K562 (cell line): ENCODE measurements around the gene UQCRC1. TPM values are rescaled to one million over a fixed set of nuclear protein-coding genes. Genes with fewer than 3 reads are reported as not detected.

ENCODE experiments used
- ATAC-seq: fragments of 200-7000 bp; cut with Tn5 transposase; 3 replicates; pipeline ENCODE4 v1.9.1; 2020; ENCODE audit warnings: moderate library complexity
- BruUV-seq: library from RNA; stranded (reverse); fragments of 400-500 nt; replicated peaks from 2 replicates; lab custom pipeline; 2021; lab: Mats Ljungman, UMichigan
- CTCF ChIA-PET: fragments of 300-600 bp; formaldehyde crosslinking; extraction: SDS; loops from one replicate; lab custom pipeline; 2021; ENCODE audit warnings: low intra/inter-chr PET ratio; lab: Yijun Ruan, JAX
- POLR2A ChIA-PET: fragments of 300-600, 350-650 bp; sonication (Branson Sonifier 250); formaldehyde crosslinking; extraction: SDS; loops from one replicate; lab custom pipeline; 2021; ENCODE audit warnings: antibody characterized with exemption, inconsistent platforms; lab: Yijun Ruan, JAX
- DNase-seq, 4 experiments: peaks; one replicate each; pipeline versions ENCODE4 v3.0.0 to v3.0.0-alpha.2; 2011 to 2018; ENCODE audit warnings: low spot score in 3 of 4, mixed read lengths in 3 of 4; ENCODE audit errors: extremely low read depth in 1 of 4
- FAIRE-seq: peaks from 2 replicates; lab custom pipeline; 2011; peaks lifted over from hg19 to GRCh38; lab: Jason Lieb, UNC
- H2AFZ ChIP-seq: 2 replicates; pipeline ENCODE4 v1.6.0; 2011; ENCODE audit warnings: low read depth, low read length, control low read depth, inconsistent platforms
- H3K27ac ChIP-seq: fragments of 200-600 bp; 3 replicates; pipeline ENCODE4 v1.8.0; 2011; ENCODE audit warnings: low read depth, mild to moderate bottlenecking, control low read depth, inconsistent platforms, low read length, moderate library complexity, mixed read lengths; ENCODE audit errors: extremely low read depth
- H3K27me3 ChIP-seq, 2 experiments: fragments of 300-600 bp in 1 of 2; 2 replicates in 1 of 2; 3 replicates in 1 of 2; pipeline versions ENCODE4 v1.6.0 to v1.8.0; 2011; ENCODE audit warnings: inconsistent platforms in 2 of 2, low read length in 2 of 2, mild to moderate bottlenecking in 1 of 2, mixed read lengths in 1 of 2, moderate library complexity in 1 of 2; ENCODE audit not compliant: control insufficient read depth in 2 of 2, insufficient read depth in 2 of 2
- H3K36me3 ChIP-seq: fragments of 300-600 bp; 3 replicates; pipeline ENCODE4 v1.8.0; 2011; ENCODE audit warnings: mild to moderate bottlenecking, low read length, inconsistent platforms; ENCODE audit not compliant: control insufficient read depth, insufficient read depth
- H3K4me1 ChIP-seq, 2 experiments: fragments of 200-600 bp in 1 of 2; replicated peaks in 1 of 2; 2 replicates in 1 of 2; 3 replicates in 1 of 2; pipeline versions ENCODE4 v1.5.1 to v1.8.0; 2011; ENCODE audit warnings: inconsistent platforms in 2 of 2, low read length in 2 of 2, mild to moderate bottlenecking in 1 of 2, mixed read lengths in 1 of 2, moderate library complexity in 1 of 2; ENCODE audit not compliant: control insufficient read depth in 2 of 2, insufficient read depth in 2 of 2
- H3K4me2 ChIP-seq: 2 replicates; pipeline ENCODE4 v1.6.1; 2011; ENCODE audit warnings: low read length, control low read depth, inconsistent platforms, mixed read lengths; ENCODE audit not compliant: insufficient read depth
- H3K4me3 ChIP-seq: fragments of 200-600 bp; sonication (generic), shearing (Covaris generic); 2 replicates; pipeline ENCODE4 v1.5.1; 2016; ENCODE audit warnings: control low read depth, inconsistent platforms
- H3K79me2 ChIP-seq: fragments of 200-600 bp; 3 replicates; pipeline ENCODE4 v1.8.0; 2011; ENCODE audit warnings: low read length, inconsistent platforms; ENCODE audit not compliant: control insufficient read depth, insufficient read depth
- H3K9ac ChIP-seq, 2 experiments: 2 replicates each; pipeline versions ENCODE4 v1.6.0 to v1.6.1; 2011; ENCODE audit warnings: low read depth in 2 of 2, low read length in 2 of 2, control low read depth in 1 of 2, inconsistent platforms in 1 of 2, mild to moderate bottlenecking in 1 of 2, mixed read lengths in 1 of 2; ENCODE audit not compliant: insufficient read depth in 1 of 2
- H3K9me1 ChIP-seq: one replicate; pipeline ENCODE4 v1.6.0; 2011; ENCODE audit warnings: inconsistent platforms, mild to moderate bottlenecking, low read length, moderate library complexity; ENCODE audit not compliant: control insufficient read depth, insufficient read depth
- H3K9me3 ChIP-seq: replicated peaks from 2 replicates; pipeline ENCODE4 v1.5.1; 2011; ENCODE audit warnings: low read depth, low read length, inconsistent platforms; ENCODE audit not compliant: control insufficient read depth, insufficient read depth
- H4K20me1 ChIP-seq: replicated peaks from 2 replicates; pipeline ENCODE4 v1.6.1; 2011; ENCODE audit warnings: low read length, inconsistent platforms, mixed read lengths; ENCODE audit not compliant: control insufficient read depth, insufficient read depth
- KLF10 ChIP-seq: fragments of 250-450 bp; sonication (Bioruptor Pico); IDR thresholded peaks from 2 replicates; pipeline ENCODE4 v1.6.1; 2021; ENCODE audit warnings: matching md5 sums
- PHB ChIP-seq: fragments of 250-450 bp; sonication (Bioruptor Pico); IDR thresholded peaks from 2 replicates; pipeline ENCODE4 v1.5.0; 2021
- POLR2G ChIP-seq: fragments of 200-400 bp; formaldehyde crosslinking; IDR thresholded peaks from 2 replicates; pipeline ENCODE4 v1.6.1; 2017; ENCODE audit warnings: low read depth, mild to moderate bottlenecking, antibody characterized with exemption, low read length, moderate library complexity
- WGBS: fragments of 100-300 bp; shearing (Covaris generic); methylation state at CpG from one replicate; pipeline ENCODE4 v1.1.6; 2016; ENCODE audit warnings: low coverage, mixed read lengths; ENCODE audit not compliant: insufficient coverage; ENCODE audit errors: missing lambda C conversion rate; 5-methylcytosine and 5-hydroxymethylcytosine counted together
- in situ Hi-C: fragments of 300-500 bp; cut with MboI; formaldehyde crosslinking; loops from 4 replicates; pipeline ENCODE4 v1.15.0; 2018; ENCODE audit warnings: inconsistent platforms, mixed read lengths
- intact Hi-C: fragments of 100-400 bp; cut with micrococcal nuclease; formaldehyde crosslinking; loops from 2 replicates; pipeline ENCODE4 v1.14.2; 2022
- polyA plus RNA-seq, 8 experiments: library from polyadenylated mRNA; depleted of rRNA in 4 of 8; stranded (reverse) in 5 of 8; unstranded in 3 of 8; fragments of >200 nt; fragmentation: Nextera tagmentation in 2 of 8; fragmentation: Illumina TruSeq in 1 of 8; extraction: Ambion mirVana in 2 of 8; extraction: Trizol in 1 of 8; gene quantifications; 2 replicates each; pipeline versions ENCODE4 v1.2.1 to v1.2.3, GENCODE V29; 2011 to 2014; ENCODE audit warnings: inconsistent platforms in 1 of 8, missing spikeins in 1 of 8
- total RNA-seq, 7 experiments: library from RNA; depleted of rRNA in 6 of 7; stranded (reverse); fragments of >200 nt in 6 of 7; fragmentation: Illumina TruSeq in 2 of 7; extraction: Trizol in 2 of 7; gene quantifications; 2 replicates each; pipeline versions ENCODE4 v1.2.1 to v1.2.3, GENCODE V29; 2011 to 2021; ENCODE audit warnings: low replicate concordance in 1 of 7
- TF ChIP-seq, protein P1 (sequence below), 2 experiments: fragments of 450-650 bp; IDR thresholded peaks; 2 replicates each; pipeline ENCODE4 v1.6.1; 2016

Gene UQCRC1
- total and polyA plus RNA-seq, 9 of the 15 experiments (the other 6 are each of a cell fraction or from before 2014, with no cell fraction given) = 125 to 424 (median 268) TPM

DNA sequence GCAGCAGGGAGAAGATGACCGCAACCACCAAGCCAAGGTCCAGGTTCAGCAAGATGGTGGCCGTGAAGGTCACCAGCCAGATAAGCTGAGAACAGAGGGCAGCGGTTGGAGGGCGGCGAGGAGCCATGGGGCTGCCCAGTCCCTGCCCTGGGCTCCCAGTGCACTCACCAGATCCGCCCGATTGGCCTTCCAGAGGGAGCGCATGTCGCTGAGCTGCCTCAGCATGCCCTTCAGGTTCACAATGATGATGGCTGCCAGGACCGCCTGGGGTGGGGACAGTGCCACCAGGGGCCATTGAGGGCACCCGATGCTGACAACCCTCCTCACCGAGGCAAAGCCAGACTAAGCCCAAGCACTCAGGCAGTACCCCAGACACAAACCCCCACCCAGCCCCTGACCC lies 20.4 kb upstream of the UQCRC1 start:
- WGBS = 93% methylated on average over 8 of the region's 12 CpGs
- Histone ChIP-seq H3K9me3 (no peaks in the 10 kb centered on the region), H3K9ac (no peak overlapping the region)
- FAIRE-seq (no peak), DNase-seq (no peak)
- TF ChIP-seq POLR2G (0 out of 2 replicates have a peak, but pooled peaks have one; percentile 26), PHB (CRISPR knock-in tag) (no peak)
- TF ChIP-seq, all 486 proteins: peak for 1
- no peak overlapping the region for H3K27ac ChIP-seq
- ATAC-seq = no peak
- peaks cover 8% of the 10 kb centered on the region for H3K79me2 ChIP-seq
- H4K20me1 ChIP-seq = no peaks in the 10 kb centered on the region
- no peak overlapping the region for H2AFZ ChIP-seq
- ChIA-PET CTCF (no interaction called here), POLR2A (no interaction called here)
- intact Hi-C loops = no loop called here
- H3K4me3 ChIP-seq = no peak overlapping the region
- in situ Hi-C loops = no loop called here
- H3K4me1 ChIP-seq = peaks cover 0 to 13% of the 10 kb centered on the region in 2 experiments; a peak in 4 of 5 replicates
- H3K4me2 ChIP-seq = no peak overlapping the region
- H3K36me3 ChIP-seq = peaks cover 70% of the 10 kb centered on the region; the same call in 2 of the 3 replicates
- peaks cover 4% of the 10 kb centered on the region for H3K9me1 ChIP-seq
- no TSS peak for BruUV-seq
- H3K27me3 ChIP-seq = no peaks in the 10 kb centered on the region

GRCh38 chr3:48628277-48629017 lies 19.0 kb upstream of the UQCRC1 start:
- Histone ChIP-seq H3K9me3 (no peaks in the 10 kb centered on the region), H3K9me1 (no peaks in the 10 kb centered on the region), H3K36me3 (peaks cover 67% of the 10 kb centered on the region; the same call in 2 of the 3 replicates), H3K4me1 (peaks cover 0 to 5% of the 10 kb centered on the region in 2 experiments; a peak in 2 of 5 replicates), H3K9ac (peak overlapping the region in 1 of 2 experiments; percentile 7; a peak in 1 of 4 replicates), H3K79me2 (no peaks in the 10 kb centered on the region), H3K4me3 (no peak overlapping the region), H2AFZ (no peak overlapping the region), H3K27ac (no peak overlapping the region), H4K20me1 (no peaks in the 10 kb centered on the region), H3K27me3 (no peaks in the 10 kb centered on the region), H3K4me2 (no peak overlapping the region)
- ATAC-seq = no peak
- in situ Hi-C loops (no loop called here), intact Hi-C loops (no loop called here)
- CTCF ChIA-PET = no interaction called here
- no peak for FAIRE-seq
- POLR2A ChIA-PET = interaction anchor here (0.7 kb wide), 1 partner anchor 13 kb away, joined by 3 read pairs; no protein-coding TSS in a partner anchor
- no TSS peak for BruUV-seq
- 89% methylated on average over 7 of the region's 13 CpGs for WGBS
- no peak for DNase-seq
- TF ChIP-seq, protein P1, sequence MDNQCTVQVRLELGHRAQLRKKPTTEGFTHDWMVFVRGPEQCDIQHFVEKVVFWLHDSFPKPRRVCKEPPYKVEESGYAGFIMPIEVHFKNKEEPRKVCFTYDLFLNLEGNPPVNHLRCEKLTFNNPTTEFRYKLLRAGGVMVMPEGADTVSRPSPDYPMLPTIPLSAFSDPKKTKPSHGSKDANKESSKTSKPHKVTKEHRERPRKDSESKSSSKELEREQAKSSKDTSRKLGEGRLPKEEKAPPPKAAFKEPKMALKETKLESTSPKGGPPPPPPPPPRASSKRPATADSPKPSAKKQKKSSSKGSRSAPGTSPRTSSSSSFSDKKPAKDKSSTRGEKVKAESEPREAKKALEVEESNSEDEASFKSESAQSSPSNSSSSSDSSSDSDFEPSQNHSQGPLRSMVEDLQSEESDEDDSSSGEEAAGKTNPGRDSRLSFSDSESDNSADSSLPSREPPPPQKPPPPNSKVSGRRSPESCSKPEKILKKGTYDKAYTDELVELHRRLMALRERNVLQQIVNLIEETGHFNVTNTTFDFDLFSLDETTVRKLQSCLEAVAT (IDR thresholded peaks at IDR 0.05) = no peak
- no peak for TF ChIP-seq KLF10 (CRISPR knock-in tag)
